HL-60 (cell line): ENCODE measurements around the gene KY.

Experiments used
- SPI1 ChIP-seq: IDR thresholded peaks from 2 replicates; pipeline ENCODE4 v1.6.1; 2012; ENCODE audit warnings: low read depth, mild to moderate bottlenecking, borderline replicate concordance
- TF ChIP-seq, protein P1 (sequence below): IDR thresholded peaks from one replicate; pipeline ENCODE4 v1.5.1; 2011; ENCODE audit warnings: low read length, control low read depth, inconsistent platforms; ENCODE audit not compliant: insufficient read depth

DNA sequence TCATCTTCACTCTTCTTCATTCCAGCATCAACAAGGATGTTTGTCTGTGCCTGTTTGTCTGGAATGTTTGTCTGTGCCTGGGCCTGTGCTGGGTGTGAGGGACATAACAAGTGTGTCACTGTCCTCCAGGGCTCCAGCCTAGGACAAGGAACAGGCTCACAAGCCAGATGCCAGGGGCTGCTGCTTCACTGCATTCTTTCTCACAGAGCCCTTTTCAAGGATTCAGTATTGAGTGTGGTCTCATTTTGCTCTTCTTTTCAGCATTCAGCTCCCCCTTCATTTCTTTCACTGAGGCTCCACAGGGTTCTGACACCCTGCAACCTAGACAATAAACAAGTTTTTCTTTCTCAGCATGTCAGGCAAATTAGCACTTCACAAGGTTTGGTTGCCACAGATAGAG is 43.6 kb upstream of the KY start:
- TF ChIP-seq, protein P1, sequence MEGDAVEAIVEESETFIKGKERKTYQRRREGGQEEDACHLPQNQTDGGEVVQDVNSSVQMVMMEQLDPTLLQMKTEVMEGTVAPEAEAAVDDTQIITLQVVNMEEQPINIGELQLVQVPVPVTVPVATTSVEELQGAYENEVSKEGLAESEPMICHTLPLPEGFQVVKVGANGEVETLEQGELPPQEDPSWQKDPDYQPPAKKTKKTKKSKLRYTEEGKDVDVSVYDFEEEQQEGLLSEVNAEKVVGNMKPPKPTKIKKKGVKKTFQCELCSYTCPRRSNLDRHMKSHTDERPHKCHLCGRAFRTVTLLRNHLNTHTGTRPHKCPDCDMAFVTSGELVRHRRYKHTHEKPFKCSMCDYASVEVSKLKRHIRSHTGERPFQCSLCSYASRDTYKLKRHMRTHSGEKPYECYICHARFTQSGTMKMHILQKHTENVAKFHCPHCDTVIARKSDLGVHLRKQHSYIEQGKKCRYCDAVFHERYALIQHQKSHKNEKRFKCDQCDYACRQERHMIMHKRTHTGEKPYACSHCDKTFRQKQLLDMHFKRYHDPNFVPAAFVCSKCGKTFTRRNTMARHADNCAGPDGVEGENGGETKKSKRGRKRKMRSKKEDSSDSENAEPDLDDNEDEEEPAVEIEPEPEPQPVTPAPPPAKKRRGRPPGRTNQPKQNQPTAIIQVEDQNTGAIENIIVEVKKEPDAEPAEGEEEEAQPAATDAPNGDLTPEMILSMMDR = no peak
- no peak for TF ChIP-seq SPI1
